Measurements from ENCODE around the gene ATP5PO. TPM values are rescaled to one million over a fixed set of nuclear protein-coding genes. Genes with fewer than 3 reads are reported as not detected.

ATP5PO gene
- total and polyA plus RNA-seq, 2 of the 8 experiments (the other 6 are each of a cell fraction or from before 2014, with no cell fraction given): 251 to 267 TPM

- Histone ChIP-seq H2BK15ac (ENCODE audit: low read length) (peak overlapping the region; percentile 74; the same call in 1 of the 2 replicates), H3K4me1 (replicated peaks in 1 of 4; ENCODE audit: control insufficient read depth in 3 of 4, insufficient read depth in 4 of 4, low read length in 3 of 4) (peaks cover 10 to 21% (median 15%) of the 10 kb centered on the region in 4 experiments; a peak in 6 of 7 replicates), H3K23ac (ENCODE audit: insufficient read length) (no peak overlapping the region), H4K20me1 (replicated peaks in 1 of 2; ENCODE audit: control insufficient read depth in 1 of 2, insufficient read depth in 2 of 2, low read length in 2 of 2) (no peaks in the 10 kb centered on the region), H4K8ac (ENCODE audit: extremely low read depth, insufficient read depth, low read length) (peak overlapping the region; percentile 60; the same call in 1 of the 2 replicates), H3K4me3 (ENCODE audit: extremely low read depth in 1 of 4, insufficient read depth in 2 of 4, low read depth in 3 of 4, low read length in 4 of 4) (peak overlapping the region in 2 of 4 experiments; percentile 8 to 48; a peak in 4 of 8 replicates), H3K14ac (ENCODE audit: insufficient read length) (no peak overlapping the region), H3K36me3 (ENCODE audit: control insufficient read depth in 2 of 4, insufficient read depth in 4 of 4, low read length in 3 of 4) (peaks cover 0 to 7% (median 2%) of the 10 kb centered on the region in 4 experiments; a peak in 2 of 8 replicates), H3K79me2 (ENCODE audit: control insufficient read depth in 1 of 2, insufficient read depth in 2 of 2, low read length in 2 of 2) (no peaks in the 10 kb centered on the region), H2BK5ac (ENCODE audit: low read depth, low read length) (peak overlapping the region; percentile 99), H3K56ac (replicated peaks; ENCODE audit: insufficient read length, low read depth, low read length) (peak overlapping the region; percentile 70), H2BK120ac (replicated peaks; ENCODE audit: low read depth, low read length) (peak overlapping the region; percentile 97), H3K79me1 (ENCODE audit: low read depth, low read length) (no peaks in the 10 kb centered on the region), H2BK20ac (ENCODE audit: low read length) (peak overlapping the region; percentile 56; the same call in 1 of the 2 replicates), H4K5ac (ENCODE audit: insufficient read length, low read depth, low read length) (peak overlapping the region; percentile 65), H3K4me2 (ENCODE audit: insufficient read depth in 1 of 2, low read depth in 2 of 2, low read length in 2 of 2) (peak overlapping the region; percentile 61 to 63), H3K27ac (ENCODE audit: low read depth, low read length) (peak overlapping the region; percentile 91), H3K9ac (replicated peaks in 1 of 4; ENCODE audit: extremely low read depth in 1 of 4, low read depth in 3 of 4, low read length in 3 of 4) (peak overlapping the region in 3 of 4 experiments; percentile 42 to 72 (median 62); a peak in 4 of 7 replicates), H3K23me2 (ENCODE audit: low read depth, low read length) (peaks cover 2% of the 10 kb centered on the region; the same call in 1 of the 2 replicates), H3K18ac (ENCODE audit: extremely low read depth, low read length) (peak overlapping the region; percentile 86), H3K9me3 (ENCODE audit: insufficient read depth in 2 of 2, low read depth in 1 of 2, low read length in 1 of 2) (peaks cover 0 to 7% of the 10 kb centered on the region in 2 experiments; a peak in 1 of 4 replicates), H3K4ac (replicated peaks; ENCODE audit: insufficient read length, low read depth, low read length) (peak overlapping the region; percentile 48), H2AFZ (ENCODE audit: low read length) (no peak overlapping the region), H2BK12ac (ENCODE audit: low read depth, low read length) (peak overlapping the region; percentile 99), H3K27me3 (replicated peaks in 1 of 4; ENCODE audit: control insufficient read depth in 3 of 4, extremely low read depth in 1 of 4, insufficient read depth in 3 of 4, low read length in 3 of 4) (no peaks in the 10 kb centered on the region), H4K91ac (replicated peaks; ENCODE audit: insufficient read length, low read length) (peak overlapping the region; percentile 96), H2AK5ac (ENCODE audit: low read depth, low read length) (peak overlapping the region; percentile 99; the same call in 1 of the 2 replicates)
- peak; percentile 58 for FAIRE-seq
- DNase-seq (ENCODE audit: low read depth in 1 of 2, low spot score in 2 of 2): peak; percentile 46 to 53
- CTCF ChIA-PET (ENCODE audit: partially characterized antibody): interaction anchor here (0.7 to 2.7 kb wide), 9 partner anchors 9 to 251 kb away, joined by 3 to 12 read pairs (median 3); no protein-coding TSS in a partner anchor
- WGBS, 2 experiments (ENCODE audit: extremely low coverage in 1 of 2, insufficient coverage in 1 of 2, insufficient read length in 1 of 2, insufficient replicate concordance in 2 of 2, low coverage in 1 of 2, low lambda C conversion rate in 2 of 2, missing lambda C conversion rate in 1 of 2): 37% methylated on average over 9 of the region's 9 CpGs; no CpG with 5 or more reads in 1 of the 2 experiments
- POLR2A ChIA-PET (ENCODE audit: partially characterized antibody): interaction anchor here (0.6 to 3.0 kb wide), 14 partner anchors 10 to 671 kb away, joined by 3 to 13 read pairs (median 5); partner anchors contain the start of genes MRPS6 and SLC5A3
- TF ChIP-seq SP1 (IDR thresholded peaks at IDR 0.05; ENCODE audit: low read depth, low read length) (peak; percentile 85; the same call in 1 of the 2 replicates), SIN3A (conservative IDR thresholded peaks at IDR 0.05 in 1 of 2, IDR thresholded peaks at IDR 0.05 in 1 of 2; ENCODE audit: low read depth in 1 of 2, low read length in 2 of 2) (no peak), TAF1 (IDR thresholded peaks at IDR 0.05; ENCODE audit: low read depth, low read length) (peak; percentile 41; the same call in 1 of the 2 replicates), HDAC2 (IDR thresholded peaks at IDR 0.05; ENCODE audit: borderline replicate concordance in 1 of 2, low read depth in 2 of 2, low read length in 2 of 2) (no peak), JUN (IDR thresholded peaks at IDR 0.05; ENCODE audit: low read depth, low read length) (peak; percentile 86), CBX8 (IDR thresholded peaks at IDR 0.05; ENCODE audit: borderline replicate concordance, low read depth, low read length) (no peak), EGR1 (IDR thresholded peaks at IDR 0.05; ENCODE audit: borderline replicate concordance, low read depth, low read length) (0 out of 2 replicates have a peak, but pooled peaks have one; percentile 1), POLR2A (IDR thresholded peaks at IDR 0.05; ENCODE audit: control extremely low read depth in 1 of 2, low read depth in 2 of 2, low read length in 2 of 2) (peak; percentile 22 to 24; a peak in 2 of 3 replicates), RXRA (IDR thresholded peaks at IDR 0.05; ENCODE audit: insufficient read depth, low read depth, low read length) (no peak), KDM5A (IDR thresholded peaks at IDR 0.05; ENCODE audit: low read length) (no peak)
These were observed 32.0 kb upstream of the ATP5PO start for GRCh38 chr21:33947451-33948095.
